HepG2 (cell line): ENCODE results near the gene C9orf43. TPM values are rescaled to one million over a fixed set of nuclear protein-coding genes. Genes with fewer than 3 reads are reported as not detected.

ENCODE experiments used
- ARNT ChIP-seq: fragments of 450-650 bp; IDR thresholded peaks from 2 replicates; pipeline ENCODE4 v1.6.1; 2017
- ARNTL ChIP-seq: sonication (generic); formaldehyde crosslinking; IDR thresholded peaks from 2 replicates; pipeline ENCODE4 v1.4.0; 2020; ENCODE audit warnings: mild to moderate bottlenecking, missing genetic modification reagents
- CBX5 ChIP-seq: sonication (generic); formaldehyde crosslinking; IDR thresholded peaks from 2 replicates; pipeline ENCODE4 v1.4.0; 2020; ENCODE audit warnings: missing genetic modification reagents, borderline replicate concordance
- FOXA1 ChIP-seq, 2 experiments: fragments of 450-650 bp in 1 of 2; sonication (generic) in 1 of 2; formaldehyde crosslinking in 1 of 2; IDR thresholded peaks; 2 replicates each; pipeline versions ENCODE4 v1.4.0 to v1.6.1; 2016 to 2020; ENCODE audit warnings: missing genetic modification reagents in 1 of 2
- MEIS1 ChIP-seq: sonication (generic); formaldehyde crosslinking; IDR thresholded peaks from 2 replicates; pipeline ENCODE4 v1.9.0; 2021; ENCODE audit warnings: mild to moderate bottlenecking, missing genetic modification reagents, moderate library complexity, borderline replicate concordance
- MEIS2 ChIP-seq: sonication (generic); formaldehyde crosslinking; IDR thresholded peaks from 2 replicates; pipeline ENCODE4 v1.9.0; 2021; ENCODE audit warnings: mild to moderate bottlenecking, missing genetic modification reagents
- PAXIP1 ChIP-seq: sonication (generic); formaldehyde crosslinking; conservative IDR thresholded peaks from 2 replicates; pipeline ENCODE4 v1.4.0; 2020; ENCODE audit warnings: mild to moderate bottlenecking, missing genetic modification reagents, moderate library complexity
- TCF7 ChIP-seq: sonication (generic); IDR thresholded peaks from 2 replicates; pipeline ENCODE4 v1.6.1; 2016; ENCODE audit warnings: antibody characterized with exemption, low read depth
- TRIM24 ChIP-seq: sonication (generic); formaldehyde crosslinking; IDR thresholded peaks from 2 replicates; pipeline ENCODE4 v1.8.0; 2022; ENCODE audit warnings: mild to moderate bottlenecking, missing genetic modification reagents
- WIZ ChIP-seq: sonication (generic); formaldehyde crosslinking; IDR thresholded peaks from 2 replicates; pipeline ENCODE4 v1.5.1; 2020; ENCODE audit warnings: mild to moderate bottlenecking, missing genetic modification reagents
- ZNF441 ChIP-seq: sonication (generic); formaldehyde crosslinking; IDR thresholded peaks from 2 replicates; pipeline ENCODE4 v1.7.0; 2021; ENCODE audit warnings: missing genetic modification reagents, borderline replicate concordance
- ZNF614 ChIP-seq: IDR thresholded peaks from 2 replicates; pipeline ENCODE4 v1.6.1; 2018; ENCODE audit warnings: missing biosample characterization, missing genetic modification reagents, inconsistent platforms, borderline replicate concordance
- polyA plus RNA-seq, 8 experiments: library from polyadenylated mRNA; depleted of rRNA in 3 of 8; stranded (reverse) in 7 of 8; unstranded in 1 of 8; fragments of >200 nt; fragmentation: Illumina TruSeq in 4 of 8; extraction: Trizol in 4 of 8; gene quantifications; 2 replicates each; pipeline versions ENCODE4 v1.2.1 to v1.2.3, GENCODE V29; 2011 to 2016; ENCODE audit warnings: low read depth in 4 of 8, missing spikeins in 1 of 8, mixed read lengths in 1 of 8; ENCODE audit not compliant: insufficient read depth in 1 of 8
- total RNA-seq, 5 experiments: library from RNA; depleted of rRNA; stranded (reverse); fragments of >200 nt; fragmentation: Illumina TruSeq; extraction: Trizol; gene quantifications; 2 replicates each; pipeline ENCODE4 v1.2.3, GENCODE V29; 2016; ENCODE audit warnings: low read depth in 1 of 5
- TF ChIP-seq, protein P1 (sequence below): sonication (generic); formaldehyde crosslinking; IDR thresholded peaks from 2 replicates; pipeline ENCODE4 v1.4.0; 2020; ENCODE audit warnings: missing genetic modification reagents, borderline replicate concordance
- TF ChIP-seq, protein P2 (sequence below): IDR thresholded peaks from 2 replicates; pipeline ENCODE4 v1.6.1; 2012; ENCODE audit warnings: low read length, improper control_type of control experiment
- TF ChIP-seq, protein P3 (sequence below): sonication (generic); formaldehyde crosslinking; IDR thresholded peaks from 2 replicates; pipeline ENCODE4 v1.4.0; 2020; ENCODE audit warnings: mild to moderate bottlenecking, missing genetic modification reagents
- TF ChIP-seq, protein P4 (sequence below): sonication (generic); formaldehyde crosslinking; IDR thresholded peaks from 2 replicates; pipeline ENCODE4 v1.4.0; 2020; ENCODE audit warnings: missing genetic modification reagents, borderline replicate concordance

Gene C9orf43
- total and polyA plus RNA-seq, 2 of the 13 experiments (the other 11 are each of a cell fraction or from before 2014, with no cell fraction given) = 0.24 to 0.31 TPM

DNA sequence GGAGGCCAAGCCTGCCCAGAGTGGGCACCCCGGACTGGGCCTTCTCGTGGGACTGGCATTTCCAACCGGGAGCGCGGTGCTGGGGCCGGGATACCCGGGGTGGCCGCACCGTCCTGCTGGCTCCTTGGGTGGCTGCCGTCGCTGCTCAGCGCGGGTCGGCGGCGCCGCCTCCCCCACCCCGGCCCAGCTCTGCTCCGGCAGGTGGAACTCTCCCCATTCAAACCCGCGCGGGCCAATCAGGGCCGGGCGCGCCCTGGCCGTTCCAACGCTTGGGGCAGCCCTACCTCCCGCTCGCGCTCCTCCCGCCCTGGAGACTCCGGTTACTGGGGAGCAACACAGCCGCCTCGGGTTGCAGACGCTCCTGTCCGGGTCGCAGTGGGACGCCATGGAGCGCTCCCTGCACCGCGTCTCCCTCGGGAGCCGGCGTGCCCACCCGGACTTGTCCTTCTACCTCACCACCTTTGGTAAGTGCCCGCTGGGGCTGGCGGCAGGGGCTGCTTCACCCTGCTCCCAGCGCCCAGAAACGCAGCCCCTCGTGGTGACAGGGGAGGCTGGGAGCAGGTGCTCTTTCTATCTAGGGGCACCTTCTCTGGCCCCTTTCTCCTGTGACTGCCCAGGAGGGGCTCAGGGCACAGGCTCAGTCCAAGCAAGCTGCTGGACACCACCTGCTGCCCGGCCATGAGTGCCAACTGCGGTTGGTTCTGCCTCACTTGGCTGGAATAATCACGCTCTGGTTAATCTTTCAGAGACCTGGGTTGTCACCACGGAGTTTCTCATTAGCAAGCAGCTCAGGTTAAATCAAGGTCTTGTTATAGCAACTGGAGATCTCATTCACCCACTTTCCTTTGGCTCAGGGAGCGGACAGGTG is 53.1 kb downstream of the C9orf43 start, which contains the start of gene RGS3 (continued):
- TF ChIP-seq, protein P1, sequence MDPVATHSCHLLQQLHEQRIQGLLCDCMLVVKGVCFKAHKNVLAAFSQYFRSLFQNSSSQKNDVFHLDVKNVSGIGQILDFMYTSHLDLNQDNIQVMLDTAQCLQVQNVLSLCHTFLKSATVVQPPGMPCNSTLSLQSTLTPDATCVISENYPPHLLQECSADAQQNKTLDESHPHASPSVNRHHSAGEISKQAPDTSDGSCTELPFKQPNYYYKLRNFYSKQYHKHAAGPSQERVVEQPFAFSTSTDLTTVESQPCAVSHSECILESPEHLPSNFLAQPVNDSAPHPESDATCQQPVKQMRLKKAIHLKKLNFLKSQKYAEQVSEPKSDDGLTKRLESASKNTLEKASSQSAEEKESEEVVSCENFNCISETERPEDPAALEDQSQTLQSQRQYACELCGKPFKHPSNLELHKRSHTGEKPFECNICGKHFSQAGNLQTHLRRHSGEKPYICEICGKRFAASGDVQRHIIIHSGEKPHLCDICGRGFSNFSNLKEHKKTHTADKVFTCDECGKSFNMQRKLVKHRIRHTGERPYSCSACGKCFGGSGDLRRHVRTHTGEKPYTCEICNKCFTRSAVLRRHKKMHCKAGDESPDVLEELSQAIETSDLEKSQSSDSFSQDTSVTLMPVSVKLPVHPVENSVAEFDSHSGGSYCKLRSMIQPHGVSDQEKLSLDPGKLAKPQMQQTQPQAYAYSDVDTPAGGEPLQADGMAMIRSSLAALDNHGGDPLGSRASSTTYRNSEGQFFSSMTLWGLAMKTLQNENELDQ (CRISPR knock-in tag) = no peak
- TF ChIP-seq CBX5 (CRISPR knock-in tag) (0 out of 2 replicates have a peak, but pooled peaks have one; percentile 25), ARNTL (CRISPR knock-in tag) (no peak), MEIS1 (CRISPR knock-in tag) (peak; percentile 47; the same call in 1 of the 2 replicates), FOXA1 (IDR thresholded peaks at IDR 0.05) (no peak), FOXA1 (CRISPR knock-in tag; IDR thresholded peaks at IDR 0.05) (no peak), TCF7 (no peak), WIZ (CRISPR knock-in tag) (0 out of 2 replicates have a peak, but pooled peaks have one; percentile 30), ZNF614 (peak; percentile 40; the same call in 1 of the 2 replicates), ARNT (no peak), ZNF441 (CRISPR knock-in tag) (peak; percentile 36; the same call in 1 of the 2 replicates), PAXIP1 (peak; percentile 31), MEIS2 (CRISPR knock-in tag) (peak; percentile 39; the same call in 1 of the 2 replicates), TRIM24 (CRISPR knock-in tag) (no peak)
- TF ChIP-seq, protein P2, sequence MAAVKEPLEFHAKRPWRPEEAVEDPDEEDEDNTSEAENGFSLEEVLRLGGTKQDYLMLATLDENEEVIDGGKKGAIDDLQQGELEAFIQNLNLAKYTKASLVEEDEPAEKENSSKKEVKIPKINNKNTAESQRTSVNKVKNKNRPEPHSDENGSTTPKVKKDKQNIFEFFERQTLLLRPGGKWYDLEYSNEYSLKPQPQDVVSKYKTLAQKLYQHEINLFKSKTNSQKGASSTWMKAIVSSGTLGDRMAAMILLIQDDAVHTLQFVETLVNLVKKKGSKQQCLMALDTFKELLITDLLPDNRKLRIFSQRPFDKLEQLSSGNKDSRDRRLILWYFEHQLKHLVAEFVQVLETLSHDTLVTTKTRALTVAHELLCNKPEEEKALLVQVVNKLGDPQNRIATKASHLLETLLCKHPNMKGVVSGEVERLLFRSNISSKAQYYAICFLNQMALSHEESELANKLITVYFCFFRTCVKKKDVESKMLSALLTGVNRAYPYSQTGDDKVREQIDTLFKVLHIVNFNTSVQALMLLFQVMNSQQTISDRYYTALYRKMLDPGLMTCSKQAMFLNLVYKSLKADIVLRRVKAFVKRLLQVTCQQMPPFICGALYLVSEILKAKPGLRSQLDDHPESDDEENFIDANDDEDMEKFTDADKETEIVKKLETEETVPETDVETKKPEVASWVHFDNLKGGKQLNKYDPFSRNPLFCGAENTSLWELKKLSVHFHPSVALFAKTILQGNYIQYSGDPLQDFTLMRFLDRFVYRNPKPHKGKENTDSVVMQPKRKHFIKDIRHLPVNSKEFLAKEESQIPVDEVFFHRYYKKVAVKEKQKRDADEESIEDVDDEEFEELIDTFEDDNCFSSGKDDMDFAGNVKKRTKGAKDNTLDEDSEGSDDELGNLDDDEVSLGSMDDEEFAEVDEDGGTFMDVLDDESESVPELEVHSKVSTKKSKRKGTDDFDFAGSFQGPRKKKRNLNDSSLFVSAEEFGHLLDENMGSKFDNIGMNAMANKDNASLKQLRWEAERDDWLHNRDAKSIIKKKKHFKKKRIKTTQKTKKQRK = no peak
- TF ChIP-seq, protein P3, sequence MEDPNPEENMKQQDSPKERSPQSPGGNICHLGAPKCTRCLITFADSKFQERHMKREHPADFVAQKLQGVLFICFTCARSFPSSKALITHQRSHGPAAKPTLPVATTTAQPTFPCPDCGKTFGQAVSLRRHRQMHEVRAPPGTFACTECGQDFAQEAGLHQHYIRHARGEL (CRISPR knock-in tag) = no peak
- TF ChIP-seq, protein P4, sequence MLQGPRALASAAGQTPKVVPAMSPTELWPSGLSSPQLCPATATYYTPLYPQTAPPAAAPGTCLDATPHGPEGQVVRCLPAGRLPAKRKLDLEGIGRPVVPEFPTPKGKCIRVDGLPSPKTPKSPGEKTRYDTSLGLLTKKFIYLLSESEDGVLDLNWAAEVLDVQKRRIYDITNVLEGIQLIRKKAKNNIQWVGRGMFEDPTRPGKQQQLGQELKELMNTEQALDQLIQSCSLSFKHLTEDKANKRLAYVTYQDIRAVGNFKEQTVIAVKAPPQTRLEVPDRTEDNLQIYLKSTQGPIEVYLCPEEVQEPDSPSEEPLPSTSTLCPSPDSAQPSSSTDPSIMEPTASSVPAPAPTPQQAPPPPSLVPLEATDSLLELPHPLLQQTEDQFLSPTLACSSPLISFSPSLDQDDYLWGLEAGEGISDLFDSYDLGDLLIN = peak; percentile 38; the same call in 1 of the 2 replicates
